Natural killer cell (primary cell): ENCODE data around the gene CAND2. TPM values are rescaled to one million over a fixed set of nuclear protein-coding genes. Genes with fewer than 3 reads are reported as not detected.

ENCODE experiments used
- ATAC-seq, 3 donors: fragments of 150-1000 bp in 2 of 3; fragments of 200-7000 bp in 1 of 3; cut with Tn5 transposase; 1 replicate in 1 of 3; 2 replicates in 2 of 3; pipeline ENCODE4 v1.10.0; 2021; ENCODE audit warnings: mild to moderate bottlenecking in 2 of 3, moderate library complexity in 2 of 3
- DNase-seq, 2 donors: peaks; one replicate each; pipeline versions ENCODE4 v3.0.0 to v3.0.0-alpha.2; 2013 to 2021; ENCODE audit warnings: mixed read lengths in 1 of 2
- H3K27ac ChIP-seq: one replicate; pipeline ENCODE4 v1.5.1; 2013; ENCODE audit warnings: mild to moderate bottlenecking, low read length
- H3K27me3 ChIP-seq: one replicate; pipeline ENCODE4 v1.6.1; 2013; ENCODE audit warnings: low read length; ENCODE audit not compliant: control insufficient read depth, insufficient read depth
- H3K36me3 ChIP-seq: one replicate; pipeline ENCODE4 v1.6.1; 2013; ENCODE audit warnings: low read length; ENCODE audit not compliant: control insufficient read depth, insufficient read depth
- H3K4me1 ChIP-seq: one replicate; pipeline ENCODE4 v1.6.1; 2013; ENCODE audit warnings: low read length; ENCODE audit not compliant: control insufficient read depth, insufficient read depth
- H3K4me3 ChIP-seq: one replicate; pipeline ENCODE4 v1.5.1; 2013; ENCODE audit warnings: low read length
- H3K9me3 ChIP-seq: one replicate; pipeline ENCODE4 v1.6.1; 2013; ENCODE audit warnings: low read length; ENCODE audit not compliant: control insufficient read depth, insufficient read depth
- H3K27ac Mint-ChIP-seq, 2 donors: one replicate each; pipeline ENCODE4 v1.8.0; 2022; ENCODE audit warnings: mild to moderate bottlenecking in 2 of 2, mixed read lengths in 2 of 2, moderate library complexity in 1 of 2
- H3K27me3 Mint-ChIP-seq, 2 donors: one replicate each; pipeline ENCODE4 v1.8.0; 2022; ENCODE audit warnings: low read depth in 2 of 2, mixed read lengths in 2 of 2
- H3K36me3 Mint-ChIP-seq: one replicate; pipeline ENCODE4 v1.8.0; 2022; ENCODE audit warnings: mixed read lengths
- H3K4me1 Mint-ChIP-seq, 2 donors: one replicate each; pipeline ENCODE4 v1.8.0; 2022; ENCODE audit warnings: mixed read lengths in 2 of 2
- H3K4me3 Mint-ChIP-seq: one replicate; pipeline ENCODE4 v1.8.0; 2022; ENCODE audit warnings: mild to moderate bottlenecking, moderate library complexity, mixed read lengths
- H3K9me3 Mint-ChIP-seq, 2 donors: one replicate each; pipeline ENCODE4 v1.8.0; 2022; ENCODE audit warnings: mixed read lengths in 2 of 2
- WGBS: methylation state at CpG from one replicate; pipeline ENCODE4 v1.1.7; 2013; ENCODE audit warnings: missing lambda C conversion rate; ENCODE audit not compliant: insufficient coverage; 5-methylcytosine and 5-hydroxymethylcytosine counted together
- intact Hi-C: fragments of 100-400 bp; cut with micrococcal nuclease; formaldehyde crosslinking; loops from one replicate; pipeline ENCODE4 v1.14.2; 2022
- total RNA-seq, 4 donors: library from RNA; stranded (reverse); fragments of 120-200 nt in 1 of 4; gene quantifications; one replicate each; pipeline versions ENCODE4 v1.2.3 to v1.2.4, GENCODE V29; 2013 to 2022
- TF ChIP-seq, protein P1 (sequence below): fragments of 200-600 bp; IDR thresholded peaks from one replicate; pipeline ENCODE4 v1.8.0; 2022; ENCODE audit warnings: antibody characterized with exemption

Gene CAND2
- total RNA-seq, 3 donors from 2014 or later (not counting 1 experiment from before 2014, with no cell fraction given) = 0.52 to 1.3 (median 1.2) TPM

DNA sequence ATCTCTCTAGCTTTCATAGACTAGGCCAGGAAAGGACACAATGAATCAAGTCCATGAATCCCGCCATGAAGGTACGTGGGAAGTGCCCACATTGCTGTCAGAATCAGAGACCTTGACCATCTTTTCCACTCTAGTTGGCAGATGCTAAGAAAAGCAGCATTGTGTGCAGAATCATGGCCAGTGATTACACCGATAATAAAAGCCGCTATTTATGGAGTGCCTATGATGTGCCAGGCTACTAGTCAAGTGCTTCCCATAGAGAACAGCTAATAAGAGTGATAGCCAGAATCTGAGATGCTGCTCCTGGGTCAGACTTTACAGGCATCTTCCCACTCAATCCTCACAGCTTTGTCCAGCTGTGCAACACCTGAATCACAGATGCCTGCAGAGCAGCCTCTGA is 58.1 kb downstream of the CAND2 start:
- H3K4me3 Mint-ChIP-seq = no peak overlapping the region
- WGBS = 92% methylated on average over 4 of the region's 4 CpGs

DNA sequence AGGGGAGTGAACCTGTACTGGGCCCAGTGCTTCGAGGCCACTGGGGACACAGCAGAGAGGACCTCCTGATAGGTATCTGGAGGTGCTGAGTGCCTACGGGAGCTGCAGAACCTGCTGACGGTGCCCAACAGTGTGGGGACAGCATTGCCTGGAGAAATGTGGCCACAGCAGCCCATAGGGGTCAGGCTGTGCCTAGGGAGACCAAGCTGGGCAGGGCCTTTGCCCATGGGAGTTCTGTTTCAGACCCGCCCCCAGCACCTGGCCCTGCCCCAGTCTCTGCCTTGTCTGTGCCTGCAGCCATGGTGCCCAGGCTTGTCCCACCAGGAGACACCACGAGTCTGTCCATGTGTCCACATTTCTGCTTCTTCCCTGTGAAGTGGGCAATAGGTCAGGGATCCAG is 60.1 kb downstream of the CAND2 start:
- peaks cover 10 to 16% of the 10 kb centered on the region in 2 donors for H3K27me3 Mint-ChIP-seq
- H3K4me3 Mint-ChIP-seq = no peak overlapping the region
- ATAC-seq = no peak
- no peaks in the 10 kb centered on the region for H3K4me1 ChIP-seq
- H3K36me3 Mint-ChIP-seq = no peaks in the 10 kb centered on the region
- TF ChIP-seq, protein P1, sequence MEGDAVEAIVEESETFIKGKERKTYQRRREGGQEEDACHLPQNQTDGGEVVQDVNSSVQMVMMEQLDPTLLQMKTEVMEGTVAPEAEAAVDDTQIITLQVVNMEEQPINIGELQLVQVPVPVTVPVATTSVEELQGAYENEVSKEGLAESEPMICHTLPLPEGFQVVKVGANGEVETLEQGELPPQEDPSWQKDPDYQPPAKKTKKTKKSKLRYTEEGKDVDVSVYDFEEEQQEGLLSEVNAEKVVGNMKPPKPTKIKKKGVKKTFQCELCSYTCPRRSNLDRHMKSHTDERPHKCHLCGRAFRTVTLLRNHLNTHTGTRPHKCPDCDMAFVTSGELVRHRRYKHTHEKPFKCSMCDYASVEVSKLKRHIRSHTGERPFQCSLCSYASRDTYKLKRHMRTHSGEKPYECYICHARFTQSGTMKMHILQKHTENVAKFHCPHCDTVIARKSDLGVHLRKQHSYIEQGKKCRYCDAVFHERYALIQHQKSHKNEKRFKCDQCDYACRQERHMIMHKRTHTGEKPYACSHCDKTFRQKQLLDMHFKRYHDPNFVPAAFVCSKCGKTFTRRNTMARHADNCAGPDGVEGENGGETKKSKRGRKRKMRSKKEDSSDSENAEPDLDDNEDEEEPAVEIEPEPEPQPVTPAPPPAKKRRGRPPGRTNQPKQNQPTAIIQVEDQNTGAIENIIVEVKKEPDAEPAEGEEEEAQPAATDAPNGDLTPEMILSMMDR = no peak
- no peaks in the 10 kb centered on the region for H3K27me3 ChIP-seq
- no peaks in the 10 kb centered on the region for H3K9me3 Mint-ChIP-seq
- intact Hi-C loops = no loop called here
- H3K36me3 ChIP-seq = no peaks in the 10 kb centered on the region
- DNase-seq = no peak
- no peak overlapping the region for H3K27ac ChIP-seq
- WGBS = 78% methylated on average over 5 of the region's 5 CpGs
- no peaks in the 10 kb centered on the region for H3K4me1 Mint-ChIP-seq
- no peak overlapping the region for H3K27ac Mint-ChIP-seq
- H3K9me3 ChIP-seq = no peaks in the 10 kb centered on the region
- H3K4me3 ChIP-seq = no peak overlapping the region

More for the DNA sequence above, 58.1 kb downstream of the CAND2 start:
- Histone ChIP-seq H3K9me3 (no peaks in the 10 kb centered on the region), H3K4me1 (no peaks in the 10 kb centered on the region), H3K4me3 (no peak overlapping the region), H3K27me3 (no peaks in the 10 kb centered on the region), H3K27ac (no peak overlapping the region), H3K36me3 (no peaks in the 10 kb centered on the region)
- H3K27ac Mint-ChIP-seq = no peak overlapping the region
- intact Hi-C loops = no loop called here
- TF ChIP-seq, protein P1 = no peak
- DNase-seq (no peak), ATAC-seq (no peak)
- H3K36me3 Mint-ChIP-seq = no peaks in the 10 kb centered on the region
- H3K4me1 Mint-ChIP-seq = no peaks in the 10 kb centered on the region
- no peaks in the 10 kb centered on the region for H3K9me3 Mint-ChIP-seq
- H3K27me3 Mint-ChIP-seq = peaks cover 12 to 16% of the 10 kb centered on the region in 2 donors

GRCh38 chr3:12859840-12860239 is 63.4 kb downstream of the CAND2 start:
- no peak overlapping the region for H3K27ac ChIP-seq
- no peaks in the 10 kb centered on the region for H3K27me3 ChIP-seq
- intact Hi-C loops = no loop called here
- TF ChIP-seq, protein P1 = no peak
- Mint-ChIP-seq H3K27me3 (peaks cover 0 to 2% of the 10 kb centered on the region in 2 donors), H3K4me1 (no peaks in the 10 kb centered on the region), H3K36me3 (no peaks in the 10 kb centered on the region), H3K4me3 (no peak overlapping the region), H3K27ac (no peak overlapping the region), H3K9me3 (no peaks in the 10 kb centered on the region)
- WGBS = 85% methylated on average over 7 of the region's 7 CpGs
- no peaks in the 10 kb centered on the region for H3K9me3 ChIP-seq
- DNase-seq = no peak
- H3K4me1 ChIP-seq = no peaks in the 10 kb centered on the region
- H3K36me3 ChIP-seq = no peaks in the 10 kb centered on the region
- H3K4me3 ChIP-seq = no peak overlapping the region
- no peak for ATAC-seq

DNA sequence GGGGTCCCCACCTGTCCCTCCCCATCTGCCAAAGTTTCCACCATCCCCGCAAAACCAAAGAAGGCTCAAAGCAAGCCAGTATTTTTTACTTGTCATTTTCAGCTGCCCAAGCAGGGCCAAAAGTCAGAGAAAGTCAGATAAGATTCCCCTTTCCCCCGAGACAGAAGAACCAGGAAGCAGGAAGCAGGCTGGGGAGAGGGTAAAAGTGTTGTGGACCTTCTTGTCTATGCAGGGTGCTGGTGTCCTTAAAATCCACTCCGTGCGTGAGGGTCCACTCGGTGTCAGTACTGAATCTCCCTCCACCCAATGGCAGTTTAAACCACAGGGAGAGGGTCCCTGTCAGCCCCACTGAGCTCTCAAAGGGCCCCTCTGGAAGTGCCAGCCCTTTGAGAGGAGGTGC is 65.1 kb downstream of the CAND2 start:
- H3K27ac Mint-ChIP-seq = no peak overlapping the region
- no peaks in the 10 kb centered on the region for H3K4me1 Mint-ChIP-seq
- DNase-seq (no peak), ATAC-seq (no peak)
- H3K9me3 Mint-ChIP-seq = no peaks in the 10 kb centered on the region
- H3K4me3 ChIP-seq = no peak overlapping the region
- no peaks in the 10 kb centered on the region for H3K36me3 ChIP-seq
- peaks cover 0 to 9% of the 10 kb centered on the region in 2 donors for H3K27me3 Mint-ChIP-seq
- H3K4me3 Mint-ChIP-seq = no peak overlapping the region
- no peaks in the 10 kb centered on the region for H3K4me1 ChIP-seq
- no peaks in the 10 kb centered on the region for H3K27me3 ChIP-seq
- WGBS = 90% methylated on average over 5 of the region's 5 CpGs
- H3K9me3 ChIP-seq = peaks cover 9% of the 10 kb centered on the region
- intact Hi-C loops = no loop called here
- no peak overlapping the region for H3K27ac ChIP-seq
- no peaks in the 10 kb centered on the region for H3K36me3 Mint-ChIP-seq
- TF ChIP-seq, protein P1 = no peak
